NCI-H2227 (cell line): ENCODE results near the gene D2HGDH.
"Not testable (repeated sequence)": the region's sequence is repeated elsewhere in the genome, so short reads cannot be mapped to it uniquely, and the experiment has no call there.

Experiments used
- DNase-seq: peaks from one replicate; lab custom pipeline; 2025; ENCODE audit not compliant: unreplicated experiment; lab: John Stamatoyannopoulos, UW

The D2HGDH gene

GRCh38 chr2:241806217-241806616 is 71.8 kb downstream of the D2HGDH start:
- not testable (repeated sequence) for DNase-seq

- DNase-seq: no peak
Measured at GRCh38 chr2:241808051-241808720, 73.8 kb downstream of the D2HGDH start.

- DNase-seq: no peak
Measured at GRCh38 chr2:241808721-241809382, 74.4 kb downstream of the D2HGDH start, which contains the start of gene NEU4. TSS of gene NEU4 (plus strand) at chr2:241809193. CDS start at chr2:241814485, 5,292 bp downstream.

- DNase-seq: no peak
Measured at GRCh38 chr2:241809383-241810306, 75.2 kb downstream of the D2HGDH start.

GRCh38 chr2:241810307-241811200 is 76.1 kb downstream of the D2HGDH start:
- no peak for DNase-seq

- DNase-seq: no peak
Measured at GRCh38 chr2:241811201-241811951, 76.9 kb downstream of the D2HGDH start.

- no peak for DNase-seq
Measured at GRCh38 chr2:241811952-241812729, 77.7 kb downstream of the D2HGDH start.

- DNase-seq: no peak
Measured at GRCh38 chr2:241812730-241813643, 78.6 kb downstream of the D2HGDH start.

GRCh38 chr2:241813644-241814392 is 79.4 kb downstream of the D2HGDH start:
- DNase-seq: no peak

GRCh38 chr2:241814393-241814642 is 79.9 kb downstream of the D2HGDH start:
- no peak for DNase-seq

- DNase-seq: no peak
Measured at GRCh38 chr2:241814643-241815476, 80.4 kb downstream of the D2HGDH start.

GRCh38 chr2:241815477-241816430 is 81.3 kb downstream of the D2HGDH start:
- DNase-seq: no peak

GRCh38 chr2:241816431-241817121 is 82.1 kb downstream of the D2HGDH start:
- DNase-seq: no peak

- DNase-seq: no peak
Measured at GRCh38 chr2:241817126-241817820, 82.8 kb downstream of the D2HGDH start.
